ENCODE results near the gene THRAP3.
"Not testable (repeated sequence)": the region's sequence is repeated elsewhere in the genome, so short reads cannot be mapped to it uniquely, and the experiment has no call there.

Gene THRAP3

DNA sequence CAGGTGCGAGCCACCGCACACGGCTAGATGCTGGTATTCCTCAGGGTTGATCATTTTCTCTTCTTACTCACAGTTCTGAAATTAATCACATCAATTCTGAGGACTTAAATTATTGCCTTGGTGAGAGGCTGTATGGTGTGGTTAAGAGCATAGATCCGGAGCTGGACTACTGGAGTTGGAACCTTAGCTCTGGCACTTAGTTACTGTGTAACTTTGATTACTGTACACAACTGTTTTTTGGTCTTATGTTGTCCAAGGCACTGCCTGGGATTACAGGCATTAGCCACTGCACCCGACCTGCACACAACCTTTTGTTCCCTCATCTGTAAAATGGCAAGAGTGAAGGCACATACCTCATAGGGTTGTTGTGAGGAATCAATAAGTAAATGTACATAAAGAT lies 25.6 kb upstream of the THRAP3 start:
- H3K4me3 ChIP-seq (ENCODE audit: low read length): no peak overlapping the region
- no peak for TF ChIP-seq ZNF274 (IDR thresholded peaks at IDR 0.05; ENCODE audit: low read depth, low read length)

- TF ChIP-seq ZNF274 (IDR thresholded peaks at IDR 0.05; ENCODE audit: low read depth, low read length): no peak
- H3K4me3 ChIP-seq (ENCODE audit: low read length): no peak overlapping the region
Measured at GRCh38 chr1:36199934-36200741, 24.1 kb upstream of the THRAP3 start.

DNA sequence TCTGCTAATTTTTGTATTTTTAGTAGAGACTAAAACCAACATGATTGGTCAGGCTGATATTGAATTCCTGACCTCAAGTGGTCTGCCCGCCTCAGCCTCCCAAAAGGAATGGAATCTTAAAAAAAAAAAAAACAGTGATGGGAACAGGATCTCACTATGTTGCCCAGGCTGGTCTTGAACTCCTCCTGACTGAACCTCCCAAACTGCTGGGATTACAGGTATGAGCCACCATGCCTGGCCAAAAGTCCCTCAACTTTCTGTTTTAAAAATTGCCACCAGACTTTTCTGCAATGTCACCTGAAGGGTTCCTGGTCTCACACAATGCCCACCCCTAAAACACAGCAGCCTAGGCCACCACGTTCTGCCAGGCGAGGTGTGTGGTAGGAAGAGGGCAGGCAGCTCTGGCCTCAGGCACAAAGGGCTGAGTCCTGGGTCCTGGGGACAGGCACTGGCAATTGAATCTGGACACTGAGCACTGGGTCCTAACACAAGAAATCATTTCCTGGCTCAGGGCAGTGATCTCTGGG lies 21.2 kb upstream of the THRAP3 start:
- TF ChIP-seq ZNF274 (IDR thresholded peaks at IDR 0.05; ENCODE audit: low read depth, low read length): no peak
- no peak overlapping the region for H3K4me3 ChIP-seq (ENCODE audit: low read length)

DNA sequence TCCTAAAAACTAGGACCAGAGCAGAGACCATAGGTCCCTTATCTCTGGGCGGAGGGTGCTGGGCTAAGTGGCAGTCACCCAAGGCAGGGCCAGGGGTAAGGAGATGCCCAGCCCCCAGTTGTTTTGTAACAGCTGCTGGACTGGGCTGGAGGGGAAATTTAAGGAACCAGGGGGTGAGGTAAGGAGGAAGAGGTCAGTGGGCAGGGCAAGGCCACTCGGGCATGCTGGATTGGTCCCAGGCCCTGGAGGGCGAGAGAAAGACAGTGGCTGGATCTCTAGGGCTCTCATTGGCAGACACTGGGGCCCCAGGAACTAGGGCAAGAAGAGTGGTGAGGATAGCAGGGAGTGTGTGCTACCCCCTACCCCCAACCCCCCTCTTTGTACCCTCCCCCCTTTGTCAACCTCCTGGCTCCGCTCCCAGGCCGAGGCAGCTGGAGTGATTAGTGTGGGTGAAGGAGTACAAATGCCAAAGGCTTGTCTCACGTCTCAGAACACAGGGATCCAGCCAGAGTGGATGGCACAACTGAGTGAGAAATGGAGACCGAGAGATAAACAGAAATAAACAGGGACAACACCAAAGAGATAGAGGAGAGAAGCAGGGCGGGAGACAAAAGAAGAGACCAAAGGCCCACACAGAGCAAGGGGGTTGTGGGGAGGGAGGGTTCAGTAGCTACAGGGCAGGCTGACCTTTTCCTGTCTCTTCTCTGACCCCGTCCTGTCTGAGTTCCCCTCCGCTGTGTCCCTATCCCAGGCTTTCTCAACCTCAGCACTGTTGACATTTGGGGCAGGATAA lies 20.5 kb upstream of the THRAP3 start:
- TF ChIP-seq ZNF274 (IDR thresholded peaks at IDR 0.05; ENCODE audit: low read depth, low read length): no peak
- no peak overlapping the region for H3K4me3 ChIP-seq (ENCODE audit: low read length)

DNA sequence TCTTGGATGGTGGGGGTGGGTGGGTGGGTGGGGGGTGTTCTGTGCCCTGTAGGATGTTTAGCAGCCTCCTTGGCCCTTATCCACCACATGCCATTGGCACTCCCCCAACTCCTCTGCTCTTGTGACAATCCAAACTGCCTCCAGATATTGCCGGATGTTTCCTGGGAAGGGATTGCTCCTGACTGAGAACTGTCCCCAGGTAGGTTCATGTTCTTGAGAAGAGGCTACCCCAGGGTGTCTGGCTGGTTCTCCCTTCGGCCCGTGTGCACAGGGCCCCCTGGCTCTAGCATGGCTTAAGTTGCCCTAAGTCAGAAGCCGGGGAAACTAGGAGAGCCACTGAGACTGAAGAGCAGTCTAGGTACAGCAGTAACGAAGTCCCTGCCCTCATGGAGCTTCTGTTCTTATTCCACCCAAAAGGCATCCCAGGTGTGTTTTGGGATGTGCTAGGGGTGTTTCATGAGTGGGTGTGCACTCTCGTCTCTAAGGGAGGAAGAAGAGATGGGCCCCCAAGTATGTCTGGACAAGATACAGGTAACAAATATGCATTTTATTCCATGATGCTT lies 19.8 kb upstream of the THRAP3 start:
- no peak for TF ChIP-seq ZNF274 (IDR thresholded peaks at IDR 0.05; ENCODE audit: low read depth, low read length)

DNA sequence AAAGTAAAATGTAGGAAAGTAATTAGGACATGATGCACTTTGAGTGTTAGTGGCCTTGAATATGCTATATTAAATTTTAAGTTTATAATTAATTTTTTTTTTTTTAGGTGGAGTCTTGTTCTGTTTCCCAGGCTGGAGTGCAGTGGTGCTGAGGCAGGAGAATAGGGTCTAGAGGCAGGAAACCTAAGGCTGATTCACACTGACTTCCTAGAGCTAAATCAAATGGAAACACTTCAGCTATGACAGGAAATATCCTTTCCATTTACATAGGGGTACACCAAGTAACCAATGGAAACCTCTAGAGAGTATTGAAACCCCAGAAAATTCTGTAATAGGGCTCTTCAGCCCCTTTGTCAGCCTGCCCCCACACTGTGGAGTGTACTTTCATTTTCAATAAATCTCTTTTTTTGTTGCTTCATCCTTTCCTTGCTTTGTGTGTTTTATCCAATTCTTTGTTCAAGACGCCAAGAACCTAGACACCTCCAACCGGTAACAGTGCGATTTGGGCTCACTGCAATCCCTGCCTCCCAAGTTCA lies 17.9 kb upstream of the THRAP3 start:
- H3K4me3 ChIP-seq (ENCODE audit: low read length): no peak overlapping the region
- TF ChIP-seq ZNF274 (IDR thresholded peaks at IDR 0.05; ENCODE audit: low read depth, low read length): no peak

More for the DNA sequence above, 19.8 kb upstream of the THRAP3 start:
- no peak overlapping the region for H3K4me3 ChIP-seq (ENCODE audit: low read length)

- no peak for TF ChIP-seq ZNF274 (IDR thresholded peaks at IDR 0.05; ENCODE audit: low read depth, low read length)
- no peak overlapping the region for H3K4me3 ChIP-seq (ENCODE audit: low read length)
Measured at GRCh38 chr1:36207339-36207738, 16.9 kb upstream of the THRAP3 start.

- no peak overlapping the region for H3K4me3 ChIP-seq (ENCODE audit: low read length)
- no peak for TF ChIP-seq ZNF274 (IDR thresholded peaks at IDR 0.05; ENCODE audit: low read depth, low read length)
Measured at GRCh38 chr1:36208978-36209703, 15.1 kb upstream of the THRAP3 start.

GRCh38 chr1:36211307-36211706 lies 12.9 kb upstream of the THRAP3 start:
- no peak overlapping the region for H3K4me3 ChIP-seq (ENCODE audit: low read length)
- no peak for TF ChIP-seq ZNF274 (IDR thresholded peaks at IDR 0.05; ENCODE audit: low read depth, low read length)

GRCh38 chr1:36211841-36212240 lies 12.4 kb upstream of the THRAP3 start:
- no peak overlapping the region for H3K4me3 ChIP-seq (ENCODE audit: low read length)
- no peak for TF ChIP-seq ZNF274 (IDR thresholded peaks at IDR 0.05; ENCODE audit: low read depth, low read length)

GRCh38 chr1:36212782-36213181 lies 11.5 kb upstream of the THRAP3 start:
- TF ChIP-seq ZNF274 (IDR thresholded peaks at IDR 0.05; ENCODE audit: low read depth, low read length): no peak
- no peak overlapping the region for H3K4me3 ChIP-seq (ENCODE audit: low read length)

- TF ChIP-seq ZNF274 (IDR thresholded peaks at IDR 0.05; ENCODE audit: low read depth, low read length): no peak
- H3K4me3 ChIP-seq (ENCODE audit: low read length): no peak overlapping the region
Measured at GRCh38 chr1:36217670-36218069, 6.6 kb upstream of the THRAP3 start.

DNA sequence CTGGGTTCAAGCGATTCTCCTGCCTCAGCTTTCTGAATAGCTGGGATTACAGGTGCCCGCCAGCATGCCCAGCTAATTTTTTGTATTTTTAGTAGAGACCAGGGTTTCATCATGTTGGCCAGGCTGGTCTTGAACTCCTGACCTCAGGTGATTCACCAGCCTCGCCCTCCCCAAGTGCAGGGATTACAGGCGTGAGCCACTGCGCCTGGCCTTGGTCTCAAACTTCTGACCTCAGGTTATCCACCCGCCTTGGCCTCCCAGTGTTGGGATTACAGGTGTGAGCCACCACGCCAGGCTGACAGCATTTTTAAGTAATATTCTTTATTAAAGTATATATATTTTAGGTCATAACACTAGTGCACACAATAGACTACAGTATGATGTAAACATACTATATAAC lies 2.3 kb upstream of the THRAP3 start:
- not testable (repeated sequence) for H3K4me3 ChIP-seq (ENCODE audit: low read length)

All from GM08714 (cell line).